HCT116 (cell line): ENCODE data around the gene TRAK1. TPM values are rescaled to one million over a fixed set of nuclear protein-coding genes. Genes with fewer than 3 reads are reported as not detected.

Source experiments
- ATAC-seq: fragments of 200-7000 bp; cut with Tn5 transposase; 2 replicates; pipeline ENCODE4 v1.9.1; 2020; ENCODE audit warnings: mild to moderate bottlenecking, moderate library complexity
- BruUV-seq: library from RNA; stranded (reverse); fragments of 400-500 nt; replicated peaks from 2 replicates; lab custom pipeline; 2021; lab: Mats Ljungman, UMichigan
- CTCF ChIA-PET: fragments of 300-600 bp; sonication (Branson Sonifier 250); formaldehyde crosslinking; loops from one replicate; lab custom pipeline; 2021; ENCODE audit warnings: antibody characterized with exemption; lab: Charles Lee
- POLR2A ChIA-PET: fragments of 300-600, 350-600 bp; sonication (Branson Sonifier 250); formaldehyde crosslinking; loops from one replicate; lab custom pipeline; 2021; ENCODE audit warnings: antibody characterized with exemption; lab: Charles Lee
- RAD21 ChIA-PET, 2 experiments: fragments of 300-600 bp; sonication (Branson Sonifier 250); formaldehyde crosslinking; loops; one replicate each; lab custom pipeline; 2023; ENCODE audit warnings: low total read pairs in 2 of 2; ENCODE audit not compliant: uncharacterized antibody in 2 of 2, unreplicated experiment in 2 of 2, low non-redundant PET in 1 of 2; lab: Charles Lee
- DNase-seq: peaks from one replicate; pipeline ENCODE4 v3.0.0-alpha.2; 2010; ENCODE audit warnings: low read depth, low spot score
- H2AFZ ChIP-seq: fragments of 200-600 bp; shearing (Covaris generic), sonication (generic); 2 replicates; pipeline ENCODE4 v1.6.1; 2017; ENCODE audit warnings: low read depth, mixed run types, mixed read lengths, antibody characterized with exemption, low read length; ENCODE audit not compliant: poor library complexity, severe bottlenecking
- H3K27ac ChIP-seq: 2 replicates; pipeline ENCODE4 v1.5.1; 2012; ENCODE audit warnings: low read depth, low read length
- H3K27me3 ChIP-seq: fragments of 200-600 bp; sonication (generic); 2 replicates; pipeline ENCODE4 v1.6.1; 2016; ENCODE audit warnings: mixed run types, low read length, mixed read lengths; ENCODE audit not compliant: insufficient read depth
- H3K36me3 ChIP-seq, 2 experiments: fragments of 200-500 bp in 1 of 2; fragments of 200-600 bp in 1 of 2; sonication (Bioruptor generic) in 1 of 2; sonication (generic) in 1 of 2; 2 replicates each; pipeline versions ENCODE4 v1.5.1 to v1.6.1; 2014 to 2016; ENCODE audit warnings: low read length in 2 of 2, inconsistent platforms in 1 of 2, mixed read lengths in 1 of 2, mixed run types in 1 of 2; ENCODE audit not compliant: insufficient read depth in 2 of 2, control insufficient read depth in 1 of 2
- H3K4me1 ChIP-seq, 2 experiments: fragments of 200-600 bp in 1 of 2; sonication (generic) in 1 of 2; 2 replicates each; pipeline versions ENCODE4 v1.5.1 to v1.6.1; 2012 to 2017; ENCODE audit warnings: low read length in 2 of 2, inconsistent platforms in 1 of 2, mild to moderate bottlenecking in 1 of 2, mixed read lengths in 1 of 2, mixed run types in 1 of 2, moderate library complexity in 1 of 2; ENCODE audit not compliant: insufficient read depth in 2 of 2, control insufficient read depth in 1 of 2
- H3K4me2 ChIP-seq: fragments of 200-600 bp; sonication (generic); 2 replicates; pipeline ENCODE4 v1.6.1; 2017; ENCODE audit warnings: mixed run types, low read length, mixed read lengths
- H3K4me3 ChIP-seq, 2 experiments: fragments of 200-600 bp in 1 of 2; sonication (generic) in 1 of 2; replicated peaks in 1 of 2; 2 replicates each; pipeline ENCODE4 v1.5.1; 2011 to 2016; ENCODE audit warnings: low read length in 2 of 2, control low read depth in 1 of 2, low read depth in 1 of 2, mild to moderate bottlenecking in 1 of 2, mixed read lengths in 1 of 2, mixed run types in 1 of 2
- H3K79me2 ChIP-seq: fragments of 200-600 bp; sonication (generic); 2 replicates; pipeline ENCODE4 v1.6.1; 2017; ENCODE audit warnings: mild to moderate bottlenecking, mixed run types, low read length, moderate library complexity, mixed read lengths; ENCODE audit not compliant: insufficient read depth
- H3K9ac ChIP-seq: fragments of 200-600 bp; sonication (generic); 2 replicates; pipeline ENCODE4 v1.6.1; 2016; ENCODE audit warnings: low read length, mixed read lengths
- H3K9me2 ChIP-seq: fragments of 200-600 bp; sonication (generic), shearing (Covaris generic); 2 replicates; pipeline ENCODE4 v1.6.1; 2017; ENCODE audit warnings: mixed run types, mild to moderate bottlenecking, moderate library complexity; ENCODE audit not compliant: insufficient read depth
- H3K9me3 ChIP-seq, 2 experiments: fragments of 200-500 bp in 1 of 2; fragments of 200-600 bp in 1 of 2; sonication (Bioruptor generic) in 1 of 2; sonication (generic) in 1 of 2; 2 replicates each; pipeline ENCODE4 v1.6.1; 2014 to 2017; ENCODE audit warnings: low read length in 2 of 2, mixed read lengths in 2 of 2, inconsistent platforms in 1 of 2, low read depth in 1 of 2, mild to moderate bottlenecking in 1 of 2, mixed run types in 1 of 2, moderate library complexity in 1 of 2; ENCODE audit not compliant: control insufficient read depth in 1 of 2, insufficient read depth in 1 of 2
- H4K20me1 ChIP-seq: fragments of 200-600 bp; sonication (generic), shearing (Covaris generic); 2 replicates; pipeline ENCODE4 v1.6.1; 2017; ENCODE audit warnings: mixed run types, mild to moderate bottlenecking, moderate library complexity; ENCODE audit not compliant: insufficient read depth
- CBX3 ChIP-seq: IDR thresholded peaks from 2 replicates; pipeline ENCODE4 v1.6.1; 2012; ENCODE audit warnings: low read depth
- CEBPB ChIP-seq: IDR thresholded peaks from 2 replicates; pipeline ENCODE4 v1.6.1; 2012; ENCODE audit warnings: low read depth
- CTCF ChIP-seq, 3 experiments: fragments of 200-600 bp in 1 of 3; sonication (generic) in 1 of 3; IDR thresholded peaks in 2 of 3; conservative IDR thresholded peaks in 1 of 3; 2 replicates each; pipeline ENCODE4 v1.5.1; 2012 to 2017; ENCODE audit warnings: low read depth in 2 of 3, low read length in 2 of 3, antibody characterized with exemption in 1 of 3, borderline replicate concordance in 1 of 3, control low read depth in 1 of 3, mild to moderate bottlenecking in 1 of 3, mixed read lengths in 1 of 3, mixed run types in 1 of 3, moderate library complexity in 1 of 3; ENCODE audit not compliant: insufficient read depth in 1 of 3
- EGR1 ChIP-seq: IDR thresholded peaks from 2 replicates; pipeline ENCODE4 v1.6.1; 2012; ENCODE audit warnings: low read depth
- ELF1 ChIP-seq: IDR thresholded peaks from 2 replicates; pipeline ENCODE4 v1.6.1; 2012; ENCODE audit warnings: low read depth, borderline replicate concordance
- EZH2 ChIP-seq: fragments of 200-600 bp; sonication (generic); IDR thresholded peaks from 2 replicates; pipeline ENCODE4 v1.6.1; 2017; ENCODE audit warnings: antibody characterized with exemption, mixed run types
- POLR2A ChIP-seq: IDR thresholded peaks from 2 replicates; pipeline ENCODE4 v1.7.0; 2011; ENCODE audit warnings: borderline replicate concordance; ENCODE audit not compliant: insufficient read depth, insufficient read length; ENCODE audit errors: extremely low read depth
- POLR2AphosphoS5 ChIP-seq: IDR thresholded peaks from 2 replicates; pipeline ENCODE4 v1.6.1; 2011; ENCODE audit warnings: mild to moderate bottlenecking, low read depth, low read length, moderate library complexity
- RAD21 ChIP-seq: IDR thresholded peaks from 2 replicates; pipeline ENCODE4 v1.6.1; 2012; ENCODE audit warnings: low read depth, mild to moderate bottlenecking
- SIN3A ChIP-seq: IDR thresholded peaks from 2 replicates; pipeline ENCODE4 v1.6.1; 2012; ENCODE audit warnings: low read depth
- SP1 ChIP-seq: IDR thresholded peaks from 2 replicates; pipeline ENCODE4 v1.6.1; 2012; ENCODE audit warnings: low read depth
- SRF ChIP-seq: IDR thresholded peaks from 2 replicates; pipeline ENCODE4 v1.6.1; 2012; ENCODE audit warnings: low read depth
- TCF7L2 ChIP-seq: IDR thresholded peaks from 2 replicates; pipeline ENCODE4 v1.7.0; 2011; ENCODE audit warnings: borderline replicate concordance, inconsistent platforms; ENCODE audit not compliant: insufficient read depth, insufficient read length; ENCODE audit errors: extremely low read depth
- YY1 ChIP-seq: IDR thresholded peaks from 2 replicates; pipeline ENCODE4 v1.6.1; 2011; ENCODE audit warnings: low read length, low read depth, moderate library complexity, mild to moderate bottlenecking; ENCODE audit not compliant: insufficient replicate concordance; ENCODE audit errors: extremely low read depth
- ZFX ChIP-seq: fragments of 450-650 bp; IDR thresholded peaks from 2 replicates; pipeline ENCODE4 v1.6.1; 2017
- ZNF274 ChIP-seq: fragments of 200-500 bp; sonication (Bioruptor generic); IDR thresholded peaks from 2 replicates; pipeline ENCODE4 v1.6.1; 2014; ENCODE audit warnings: mild to moderate bottlenecking, low read depth, low read length, inconsistent platforms
- intact Hi-C: fragments of 100-400 bp; cut with micrococcal nuclease; formaldehyde crosslinking; loops from 2 replicates; pipeline ENCODE4 v1.10.0; 2022
- total RNA-seq: library from RNA; stranded (reverse); gene quantifications from one replicate; pipeline ENCODE4 v1.2.1, GENCODE V29; 2021; ENCODE audit not compliant: unreplicated experiment
- TF ChIP-seq, protein P1 (sequence below): IDR thresholded peaks from 2 replicates; pipeline ENCODE4 v1.6.1; 2012
- TF ChIP-seq, protein P2 (sequence below): IDR thresholded peaks from 2 replicates; pipeline ENCODE4 v1.6.1; 2012
- TF ChIP-seq, protein P3 (sequence below): IDR thresholded peaks from 2 replicates; pipeline ENCODE4 v1.6.1; 2011; ENCODE audit warnings: mild to moderate bottlenecking, low read length, moderate library complexity; ENCODE audit not compliant: insufficient replicate concordance; ENCODE audit errors: extremely low read depth

Gene TRAK1
- total RNA-seq, 1 experiment from 2014 or later, result 25.9 TPM

DNA sequence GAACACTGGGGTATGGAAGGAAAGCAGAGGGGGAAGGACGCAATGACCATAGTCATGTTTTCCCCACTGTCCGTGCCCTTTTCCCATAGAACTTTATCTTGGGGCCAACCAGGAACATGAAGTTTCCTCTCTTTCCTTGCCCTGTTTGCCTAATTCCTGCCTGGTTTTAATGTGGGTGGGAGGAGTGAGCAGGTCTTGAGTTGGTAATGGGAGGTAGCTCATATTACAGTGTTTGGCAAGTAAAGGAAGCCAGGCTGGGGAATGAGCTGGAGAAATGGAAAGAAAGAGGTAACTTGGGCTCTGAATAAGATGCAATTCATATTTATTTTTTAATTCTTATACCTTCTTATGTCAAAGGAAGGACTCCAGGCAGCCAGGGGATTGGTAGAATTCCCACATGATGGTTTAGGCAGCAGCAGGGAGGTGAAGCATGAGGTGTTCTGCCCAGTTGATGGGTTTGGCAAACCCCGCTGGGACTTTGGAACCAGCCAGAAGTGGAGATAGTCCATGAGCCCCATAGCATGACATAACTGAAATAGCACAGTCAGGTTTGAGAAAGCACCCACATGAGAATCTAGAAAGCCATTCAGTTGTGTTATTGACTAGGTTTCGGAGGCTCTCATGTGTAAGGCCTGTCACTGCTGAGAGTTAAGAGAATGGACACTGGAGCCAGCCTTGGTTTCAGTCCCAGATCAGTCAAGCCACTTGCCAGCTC, 114.8 kb downstream of the TRAK1 start (continued):
- TF ChIP-seq CTCF (IDR thresholded peaks at IDR 0.05 in 2 of 3, conservative IDR thresholded peaks at IDR 0.05 in 1 of 3; ENCODE audit: borderline replicate concordance in 1 of 3, insufficient read depth in 1 of 3, low read depth in 2 of 3, low read length in 2 of 3), result no peak
- TF ChIP-seq, all 23 proteins: peak for 0

GRCh38 chr3:42209917-42210316, 118.8 kb downstream of the TRAK1 start:
- Histone ChIP-seq H3K27ac (no peak overlapping the region), H3K4me1 (peaks cover 2 to 12% of the 10 kb centered on the region in 2 experiments; a peak in 2 of 4 replicates), H3K4me3 (no peak overlapping the region), H4K20me1 (no peaks in the 10 kb centered on the region), H3K27me3 (no peaks in the 10 kb centered on the region), H3K9ac (no peak overlapping the region), H3K79me2 (no peaks in the 10 kb centered on the region), H3K36me3 (0 out of 4 replicates have a peak, but pooled peaks cover 0 to 2% of the 10 kb centered on the region in 2 experiments), H2AFZ (no peak overlapping the region), H3K9me2 (no peaks in the 10 kb centered on the region), H3K9me3 (no peaks in the 10 kb centered on the region), H3K4me2 (no peak overlapping the region)
- ChIA-PET RAD21 (no interaction called here), POLR2A (no interaction called here), CTCF (no interaction called here)
- BruUV-seq, result no TSS peak
- intact Hi-C loops, result no loop called here
- no peak for DNase-seq
- ATAC-seq, result no peak
- TF ChIP-seq SRF (no peak), ELF1 (no peak), SP1 (no peak), TCF7L2 (no peak), EGR1 (no peak), ZFX (no peak), YY1 (no peak), CEBPB (no peak), CBX3 (no peak), EZH2 (no peak), RAD21 (no peak), ZNF274 (no peak), CTCF (IDR thresholded peaks at IDR 0.05 in 2 of 3, conservative IDR thresholded peaks at IDR 0.05 in 1 of 3; ENCODE audit: borderline replicate concordance in 1 of 3, insufficient read depth in 1 of 3, low read depth in 2 of 3, low read length in 2 of 3) (no peak), POLR2AphosphoS5 (no peak), POLR2A (no peak), SIN3A (no peak)
- TF ChIP-seq, protein P1, sequence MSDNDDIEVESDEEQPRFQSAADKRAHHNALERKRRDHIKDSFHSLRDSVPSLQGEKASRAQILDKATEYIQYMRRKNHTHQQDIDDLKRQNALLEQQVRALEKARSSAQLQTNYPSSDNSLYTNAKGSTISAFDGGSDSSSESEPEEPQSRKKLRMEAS, result no peak
- TF ChIP-seq, protein P2, sequence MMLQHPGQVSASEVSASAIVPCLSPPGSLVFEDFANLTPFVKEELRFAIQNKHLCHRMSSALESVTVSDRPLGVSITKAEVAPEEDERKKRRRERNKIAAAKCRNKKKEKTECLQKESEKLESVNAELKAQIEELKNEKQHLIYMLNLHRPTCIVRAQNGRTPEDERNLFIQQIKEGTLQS, result no peak
- TF ChIP-seq, protein P3, sequence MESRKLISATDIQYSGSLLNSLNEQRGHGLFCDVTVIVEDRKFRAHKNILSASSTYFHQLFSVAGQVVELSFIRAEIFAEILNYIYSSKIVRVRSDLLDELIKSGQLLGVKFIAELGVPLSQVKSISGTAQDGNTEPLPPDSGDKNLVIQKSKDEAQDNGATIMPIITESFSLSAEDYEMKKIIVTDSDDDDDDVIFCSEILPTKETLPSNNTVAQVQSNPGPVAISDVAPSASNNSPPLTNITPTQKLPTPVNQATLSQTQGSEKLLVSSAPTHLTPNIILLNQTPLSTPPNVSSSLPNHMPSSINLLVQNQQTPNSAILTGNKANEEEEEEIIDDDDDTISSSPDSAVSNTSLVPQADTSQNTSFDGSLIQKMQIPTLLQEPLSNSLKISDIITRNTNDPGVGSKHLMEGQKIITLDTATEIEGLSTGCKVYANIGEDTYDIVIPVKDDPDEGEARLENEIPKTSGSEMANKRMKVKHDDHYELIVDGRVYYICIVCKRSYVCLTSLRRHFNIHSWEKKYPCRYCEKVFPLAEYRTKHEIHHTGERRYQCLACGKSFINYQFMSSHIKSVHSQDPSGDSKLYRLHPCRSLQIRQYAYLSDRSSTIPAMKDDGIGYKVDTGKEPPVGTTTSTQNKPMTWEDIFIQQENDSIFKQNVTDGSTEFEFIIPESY, result no peak
